Mesendoderm (in vitro differentiated cells): ENCODE results near the gene PTPRU.

ENCODE experiments used
- DNase-seq: peaks from one replicate; pipeline ENCODE4 v3.0.0; 2013
- H2AK5ac ChIP-seq: 2 replicates; pipeline ENCODE4 v1.6.1; 2013; ENCODE audit warnings: low read length, inconsistent platforms
- H2BK120ac ChIP-seq: 2 replicates; pipeline ENCODE4 v1.6.1; 2013; ENCODE audit warnings: low read depth, mild to moderate bottlenecking, low read length, moderate library complexity, mixed read lengths
- H2BK15ac ChIP-seq: replicated peaks from 2 replicates; pipeline ENCODE4 v1.6.1; 2013; ENCODE audit warnings: low read depth, mild to moderate bottlenecking, moderate library complexity
- H2BK5ac ChIP-seq: 2 replicates; pipeline ENCODE4 v1.6.1; 2013; ENCODE audit warnings: low read length, inconsistent platforms
- H3K18ac ChIP-seq: 2 replicates; pipeline ENCODE4 v1.6.1; 2013; ENCODE audit warnings: mild to moderate bottlenecking, low read length, mixed read lengths
- H3K23ac ChIP-seq: one replicate; pipeline ENCODE4 v1.6.1; 2013; ENCODE audit warnings: low read length
- H3K27ac ChIP-seq: 2 replicates; pipeline ENCODE4 v1.5.1; 2013; ENCODE audit warnings: low read depth, mild to moderate bottlenecking, inconsistent platforms, low read length, moderate library complexity
- H3K27me3 ChIP-seq: 2 replicates; pipeline ENCODE4 v1.6.1; 2013; ENCODE audit warnings: low read length, control low read depth, mild to moderate bottlenecking, inconsistent platforms; ENCODE audit not compliant: insufficient read depth, poor library complexity
- H3K36me3 ChIP-seq: 2 replicates; pipeline ENCODE4 v1.6.1; 2013; ENCODE audit warnings: low read length, inconsistent platforms; ENCODE audit not compliant: control insufficient read depth, insufficient read depth
- H3K4ac ChIP-seq: one replicate; pipeline ENCODE4 v1.6.1; 2013; ENCODE audit warnings: low read depth, mild to moderate bottlenecking, low read length, moderate library complexity
- H3K4me1 ChIP-seq: 2 replicates; pipeline ENCODE4 v1.6.1; 2013; ENCODE audit warnings: low read depth, low read length, inconsistent platforms; ENCODE audit not compliant: control insufficient read depth
- H3K4me2 ChIP-seq: 2 replicates; pipeline ENCODE4 v1.6.1; 2013; ENCODE audit warnings: low read length
- H3K4me3 ChIP-seq: 2 replicates; pipeline ENCODE4 v1.5.1; 2013; ENCODE audit warnings: mild to moderate bottlenecking, low read length
- H3K56ac ChIP-seq: one replicate; pipeline ENCODE4 v1.6.1; 2013; ENCODE audit warnings: low read length
- H3K79me1 ChIP-seq: 2 replicates; pipeline ENCODE4 v1.6.1; 2013; ENCODE audit warnings: low read length, inconsistent platforms
- H3K79me2 ChIP-seq: 2 replicates; pipeline ENCODE4 v1.6.1; 2013; ENCODE audit warnings: mild to moderate bottlenecking, low read length; ENCODE audit not compliant: control insufficient read depth, insufficient read depth
- H3K9ac ChIP-seq: 2 replicates; pipeline ENCODE4 v1.6.1; 2013; ENCODE audit warnings: low read length, inconsistent platforms
- H4K5ac ChIP-seq: one replicate; pipeline ENCODE4 v1.6.1; 2013; ENCODE audit warnings: low read length
- H4K8ac ChIP-seq: one replicate; pipeline ENCODE4 v1.6.1; 2013; ENCODE audit warnings: low read depth, mild to moderate bottlenecking, control low read depth, low read length, moderate library complexity
- WGBS: extraction: QIAGEN DNeasy Blood & Tissue Kit; methylation state at CpG from one replicate; pipeline ENCODE4 v1.1.7; 2013; ENCODE audit warnings: low lambda C conversion rate, missing lambda C conversion rate; ENCODE audit not compliant: insufficient coverage; ENCODE audit errors: extremely low coverage; 5-methylcytosine and 5-hydroxymethylcytosine counted together

Gene PTPRU

GRCh38 chr1:29365906-29366670, 129.8 kb downstream of the PTPRU start:
- Histone ChIP-seq H3K4ac (no peak overlapping the region), H4K8ac (no peak overlapping the region), H3K36me3 (no peaks in the 10 kb centered on the region), H3K27me3 (no peaks in the 10 kb centered on the region), H3K27ac (no peak overlapping the region), H3K9ac (no peak overlapping the region), H2AK5ac (no peak overlapping the region), H2BK15ac (no peak overlapping the region), H3K4me1 (no peaks in the 10 kb centered on the region), H3K79me2 (no peaks in the 10 kb centered on the region), H3K18ac (no peak overlapping the region), H3K4me3 (no peak overlapping the region), H2BK5ac (no peak overlapping the region), H3K23ac (no peak overlapping the region), H3K56ac (no peak overlapping the region), H4K5ac (no peak overlapping the region), H3K79me1 (no peaks in the 10 kb centered on the region), H3K4me2 (no peak overlapping the region), H2BK120ac (no peak overlapping the region)
- no CpG with 5 or more reads among the region's 11 CpGs for WGBS
- DNase-seq = no peak

GRCh38 chr1:29368936-29369932, 132.9 kb downstream of the PTPRU start:
- no CpG with 5 or more reads among the region's 17 CpGs for WGBS
- H3K23ac ChIP-seq = no peak overlapping the region
- H3K9ac ChIP-seq = no peak overlapping the region
- no peak overlapping the region for H3K4me2 ChIP-seq
- H3K79me1 ChIP-seq = no peaks in the 10 kb centered on the region
- H3K27ac ChIP-seq = no peak overlapping the region
- no peak overlapping the region for H2BK120ac ChIP-seq
- H2BK5ac ChIP-seq = no peak overlapping the region
- H3K4me3 ChIP-seq = no peak overlapping the region
- H3K36me3 ChIP-seq = no peaks in the 10 kb centered on the region
- H3K4ac ChIP-seq = no peak overlapping the region
- no peak overlapping the region for H4K8ac ChIP-seq
- H4K5ac ChIP-seq = no peak overlapping the region
- no peaks in the 10 kb centered on the region for H3K27me3 ChIP-seq
- no peak overlapping the region for H3K56ac ChIP-seq
- no peak for DNase-seq
- no peak overlapping the region for H3K18ac ChIP-seq
- H2BK15ac ChIP-seq = no peak overlapping the region
- H3K4me1 ChIP-seq = no peaks in the 10 kb centered on the region
- no peaks in the 10 kb centered on the region for H3K79me2 ChIP-seq
- H2AK5ac ChIP-seq = no peak overlapping the region

GRCh38 chr1:29370067-29370466, 133.7 kb downstream of the PTPRU start:
- Histone ChIP-seq H3K27me3 (no peaks in the 10 kb centered on the region), H3K4me1 (no peaks in the 10 kb centered on the region), H3K4me2 (no peak overlapping the region), H4K5ac (no peak overlapping the region), H2BK120ac (no peak overlapping the region), H3K79me2 (no peaks in the 10 kb centered on the region), H2AK5ac (no peak overlapping the region), H4K8ac (no peak overlapping the region), H3K18ac (no peak overlapping the region), H2BK15ac (no peak overlapping the region), H3K4me3 (no peak overlapping the region), H3K36me3 (no peaks in the 10 kb centered on the region), H3K79me1 (no peaks in the 10 kb centered on the region), H3K23ac (no peak overlapping the region), H3K56ac (no peak overlapping the region), H3K27ac (no peak overlapping the region), H2BK5ac (no peak overlapping the region), H3K4ac (no peak overlapping the region), H3K9ac (no peak overlapping the region)
- no CpG with 5 or more reads among the region's 3 CpGs for WGBS
- DNase-seq = no peak

GRCh38 chr1:29371332-29371731, 135.0 kb downstream of the PTPRU start:
- no peak overlapping the region for H2BK120ac ChIP-seq
- H3K79me1 ChIP-seq = no peaks in the 10 kb centered on the region
- no peak overlapping the region for H2BK15ac ChIP-seq
- no peak overlapping the region for H3K4me3 ChIP-seq
- no peak overlapping the region for H4K5ac ChIP-seq
- H2BK5ac ChIP-seq = no peak overlapping the region
- H3K79me2 ChIP-seq = no peaks in the 10 kb centered on the region
- H3K27me3 ChIP-seq = no peaks in the 10 kb centered on the region
- H3K56ac ChIP-seq = no peak overlapping the region
- H3K18ac ChIP-seq = no peak overlapping the region
- no peak overlapping the region for H3K4me2 ChIP-seq
- H3K27ac ChIP-seq = no peak overlapping the region
- WGBS = no CpG with 5 or more reads among the region's 5 CpGs
- H3K4ac ChIP-seq = no peak overlapping the region
- DNase-seq = no peak
- no peak overlapping the region for H3K23ac ChIP-seq
- no peak overlapping the region for H2AK5ac ChIP-seq
- H3K9ac ChIP-seq = no peak overlapping the region
- no peaks in the 10 kb centered on the region for H3K36me3 ChIP-seq
- no peaks in the 10 kb centered on the region for H3K4me1 ChIP-seq
- no peak overlapping the region for H4K8ac ChIP-seq

- H3K79me1 ChIP-seq = no peaks in the 10 kb centered on the region
- no peaks in the 10 kb centered on the region for H3K4me1 ChIP-seq
- no peaks in the 10 kb centered on the region for H3K79me2 ChIP-seq
- no peak overlapping the region for H3K4ac ChIP-seq
- no CpG with 5 or more reads among the region's 4 CpGs for WGBS
- H3K36me3 ChIP-seq = no peaks in the 10 kb centered on the region
- no peak overlapping the region for H4K5ac ChIP-seq
- no peak for DNase-seq
- no peak overlapping the region for H2AK5ac ChIP-seq
- H2BK5ac ChIP-seq = no peak overlapping the region
- no peak overlapping the region for H3K18ac ChIP-seq
- no peak overlapping the region for H3K56ac ChIP-seq
- H4K8ac ChIP-seq = no peak overlapping the region
- no peak overlapping the region for H3K27ac ChIP-seq
- H2BK120ac ChIP-seq = no peak overlapping the region
- no peak overlapping the region for H3K4me3 ChIP-seq
- H2BK15ac ChIP-seq = no peak overlapping the region
- no peak overlapping the region for H3K4me2 ChIP-seq
- H3K9ac ChIP-seq = no peak overlapping the region
- no peak overlapping the region for H3K23ac ChIP-seq
- no peaks in the 10 kb centered on the region for H3K27me3 ChIP-seq
Measured at GRCh38 chr1:29372108-29372507, 135.8 kb downstream of the PTPRU start.
